Retinal pigment epithelial cell (primary cell): Measurements from ENCODE around the gene GRIPAP1.
A peak's percentile ranks its signal among the peaks of the same experiment; 100 is the strongest.

ENCODE experiments used
- DNase-seq: peaks from one replicate; pipeline ENCODE4 v3.0.0-alpha.2; 2010; ENCODE audit warnings: low read depth
- H3K4me3 ChIP-seq: 2 replicates; pipeline ENCODE4 v1.5.1; 2011; ENCODE audit warnings: mild to moderate bottlenecking, low read length, control low read depth, moderate library complexity
- CTCF ChIP-seq: conservative IDR thresholded peaks from 2 replicates; pipeline ENCODE4 v1.5.1; 2011; ENCODE audit warnings: low read depth, low read length, control low read depth, inconsistent platforms

The GRIPAP1 gene

GRCh38 chrX:48971249-48972219 is 30.5 kb downstream of the GRIPAP1 start, which contains the start of gene KCND1:
Gene KCND1 (minus strand): TSS chrX:48971844. CDS start chrX:48970271, 1,573 bp downstream.
- peak within 1 kb of the TSS; percentile 41 for H3K4me3 ChIP-seq
- no peak for DNase-seq
- TF ChIP-seq CTCF = no peak

DNA sequence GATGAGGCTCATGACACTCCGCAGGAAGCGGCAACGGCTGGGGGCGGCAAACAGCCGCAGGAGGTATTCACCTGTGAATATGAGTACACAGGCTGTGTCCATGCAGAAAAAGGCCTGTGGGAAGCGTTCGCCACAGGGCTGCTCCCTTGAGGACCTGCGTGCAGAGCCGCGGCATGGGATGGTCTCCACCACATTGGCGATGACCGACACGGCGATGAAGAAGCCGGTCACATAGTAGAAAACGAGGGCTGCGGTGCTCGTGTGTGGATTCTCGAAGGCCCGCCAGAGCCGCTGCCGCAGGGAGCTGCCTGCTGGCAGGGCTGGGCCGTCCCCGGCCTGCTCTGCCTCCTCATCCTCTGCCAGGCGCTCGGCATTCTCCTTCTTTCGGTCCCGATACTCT is 32.6 kb downstream of the GRIPAP1 start:
- no peak for DNase-seq
- TF ChIP-seq CTCF = no peak
- no peak overlapping the region for H3K4me3 ChIP-seq

DNA sequence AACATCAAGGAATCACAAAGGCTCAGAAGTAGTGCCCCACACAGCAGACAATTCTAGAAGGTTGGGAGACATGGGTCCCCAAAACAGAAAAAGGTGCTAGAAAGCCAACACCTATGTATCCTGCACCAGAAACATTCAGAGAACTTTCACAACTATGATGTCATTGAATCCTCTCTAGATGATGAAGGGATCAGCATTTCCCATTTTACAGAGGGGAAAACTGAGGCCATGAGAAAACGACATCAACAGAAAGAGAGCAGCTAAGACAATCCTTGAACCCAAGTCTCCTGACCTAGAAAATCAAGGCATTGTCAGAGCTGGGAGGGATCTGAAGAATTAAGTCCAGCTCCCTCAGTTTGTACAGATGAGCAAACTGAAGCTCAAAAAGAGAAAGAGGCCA is 33.7 kb downstream of the GRIPAP1 start:
- DNase-seq = no peak
- TF ChIP-seq CTCF = no peak
- no peak overlapping the region for H3K4me3 ChIP-seq

DNA sequence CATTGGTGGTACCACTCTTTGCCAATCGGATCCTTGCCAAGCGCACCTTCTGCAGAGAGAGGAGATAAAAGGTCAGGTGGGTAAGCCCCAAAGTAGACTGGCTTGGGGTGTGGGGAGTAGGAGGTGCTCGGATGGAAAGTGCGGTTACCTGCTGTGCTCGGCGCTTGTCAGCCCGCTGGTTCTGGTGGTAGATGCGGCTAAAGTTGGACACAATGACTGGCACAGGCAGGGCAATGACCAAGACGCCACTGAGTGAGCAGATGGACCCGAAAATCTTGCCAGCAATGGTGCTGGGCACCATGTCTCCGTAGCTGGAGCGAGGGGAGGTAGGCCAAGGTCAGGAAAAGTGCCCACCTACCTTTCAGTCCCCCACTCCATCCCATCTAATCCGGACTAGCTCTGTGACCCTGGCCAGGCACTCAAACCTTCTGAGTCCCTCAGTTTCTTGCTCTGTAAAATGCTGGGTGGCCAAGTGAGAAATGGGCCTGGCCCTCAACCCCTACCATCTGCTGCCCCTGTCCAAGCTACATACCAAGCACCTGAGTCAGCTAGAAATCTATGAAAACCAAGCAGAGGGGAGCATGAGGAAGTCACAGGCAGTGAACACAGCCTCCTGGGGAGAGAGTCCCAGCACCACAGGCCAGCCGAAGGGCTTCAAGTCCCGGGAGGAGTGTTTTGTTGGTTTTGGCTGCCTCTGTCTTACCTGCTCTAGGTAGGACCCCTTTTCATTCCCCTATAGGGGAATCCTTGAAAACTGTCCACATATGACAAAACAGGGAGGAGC is 35.1 kb downstream of the GRIPAP1 start:
- no peak overlapping the region for H3K4me3 ChIP-seq
- TF ChIP-seq CTCF = no peak
- no peak for DNase-seq

- no peak for DNase-seq
- no peak overlapping the region for H3K4me3 ChIP-seq
- TF ChIP-seq CTCF = no peak
Measured at GRCh38 chrX:48965959-48966358, 36.1 kb downstream of the GRIPAP1 start.

DNA sequence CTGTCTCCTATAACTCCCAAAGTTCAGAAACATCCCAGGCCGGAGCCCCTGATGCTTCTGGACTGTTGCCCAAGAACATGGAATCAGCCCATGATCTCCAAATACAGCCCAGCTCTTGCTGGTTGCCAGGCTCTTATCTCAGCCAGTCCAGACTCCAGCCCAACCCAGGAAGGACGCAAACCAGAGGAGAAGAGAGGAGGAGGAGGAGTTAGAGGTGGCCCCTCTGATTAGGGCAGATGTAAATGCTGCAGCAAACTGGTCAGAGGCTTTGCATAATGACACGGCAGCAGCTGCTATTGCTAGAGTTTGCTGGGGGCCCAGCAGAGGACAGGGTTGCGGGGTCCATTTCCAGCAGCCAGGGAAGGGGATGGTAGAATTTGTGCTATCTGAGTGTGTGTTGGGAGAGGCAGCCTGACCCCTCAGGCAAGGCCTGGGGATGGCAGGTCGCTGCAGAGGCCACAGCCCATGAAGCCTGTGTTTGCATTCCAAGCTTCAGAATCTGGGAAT is 40.4 kb downstream of the GRIPAP1 start:
- H3K4me3 ChIP-seq = no peak overlapping the region
- TF ChIP-seq CTCF = no peak
- DNase-seq = no peak
